GM13977 (cell line): ENCODE data around the gene SMYD3.

Source experiments
- DNase-seq: peaks from one replicate; pipeline ENCODE4 v3.0.0; 2012; ENCODE audit warnings: low spot score
- in situ Hi-C: fragments of 300-500 bp; cut with MboI; formaldehyde crosslinking; loops from one replicate; pipeline ENCODE4 v1.12.0; 2022; ENCODE audit warnings: low sequenced_read_pairs, low pct_unique_long_range_greater_than_20kb, mixed read lengths, inconsistent platforms; ENCODE audit not compliant: unreplicated experiment
- TF ChIP-seq, protein P1 (sequence below): IDR thresholded peaks from 2 replicates; pipeline ENCODE4 v1.5.1; 2012; ENCODE audit warnings: mild to moderate bottlenecking, control low read depth; ENCODE audit not compliant: insufficient read depth; ENCODE audit errors: extremely low read depth, missing control alignments

The SMYD3 gene

DNA sequence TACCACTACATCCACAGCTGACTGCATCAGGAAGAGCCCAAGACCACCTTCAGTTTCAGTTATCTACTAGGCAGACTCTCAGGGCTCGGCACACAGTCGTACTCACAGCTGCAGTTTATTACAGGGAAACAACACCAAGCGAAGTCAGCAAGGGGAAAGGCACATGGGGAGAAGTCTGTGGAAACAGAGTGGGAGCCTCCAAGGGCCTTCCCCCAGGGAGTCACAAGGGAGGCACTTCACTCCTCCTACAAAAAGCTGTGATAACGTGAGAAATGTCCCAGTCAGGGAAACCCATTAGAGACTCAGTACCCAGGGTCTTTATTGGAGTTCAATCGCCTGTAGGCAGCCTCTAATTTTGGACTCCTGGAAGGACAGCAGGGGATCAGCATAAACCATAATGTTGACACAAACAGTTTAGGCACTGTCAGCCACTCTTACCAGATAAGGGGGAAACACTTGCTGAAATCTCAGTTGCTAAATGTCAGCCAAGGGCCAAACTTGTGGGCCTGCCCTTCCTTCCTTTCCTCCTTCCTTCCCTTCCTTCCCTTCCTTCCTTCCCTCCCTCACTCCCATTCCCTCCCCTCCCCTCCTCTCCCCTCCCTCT is 444.0 kb downstream of the SMYD3 start:
- no peak for DNase-seq
- TF ChIP-seq, protein P1, sequence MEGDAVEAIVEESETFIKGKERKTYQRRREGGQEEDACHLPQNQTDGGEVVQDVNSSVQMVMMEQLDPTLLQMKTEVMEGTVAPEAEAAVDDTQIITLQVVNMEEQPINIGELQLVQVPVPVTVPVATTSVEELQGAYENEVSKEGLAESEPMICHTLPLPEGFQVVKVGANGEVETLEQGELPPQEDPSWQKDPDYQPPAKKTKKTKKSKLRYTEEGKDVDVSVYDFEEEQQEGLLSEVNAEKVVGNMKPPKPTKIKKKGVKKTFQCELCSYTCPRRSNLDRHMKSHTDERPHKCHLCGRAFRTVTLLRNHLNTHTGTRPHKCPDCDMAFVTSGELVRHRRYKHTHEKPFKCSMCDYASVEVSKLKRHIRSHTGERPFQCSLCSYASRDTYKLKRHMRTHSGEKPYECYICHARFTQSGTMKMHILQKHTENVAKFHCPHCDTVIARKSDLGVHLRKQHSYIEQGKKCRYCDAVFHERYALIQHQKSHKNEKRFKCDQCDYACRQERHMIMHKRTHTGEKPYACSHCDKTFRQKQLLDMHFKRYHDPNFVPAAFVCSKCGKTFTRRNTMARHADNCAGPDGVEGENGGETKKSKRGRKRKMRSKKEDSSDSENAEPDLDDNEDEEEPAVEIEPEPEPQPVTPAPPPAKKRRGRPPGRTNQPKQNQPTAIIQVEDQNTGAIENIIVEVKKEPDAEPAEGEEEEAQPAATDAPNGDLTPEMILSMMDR: no peak
- in situ Hi-C loops: no loop called here

DNA sequence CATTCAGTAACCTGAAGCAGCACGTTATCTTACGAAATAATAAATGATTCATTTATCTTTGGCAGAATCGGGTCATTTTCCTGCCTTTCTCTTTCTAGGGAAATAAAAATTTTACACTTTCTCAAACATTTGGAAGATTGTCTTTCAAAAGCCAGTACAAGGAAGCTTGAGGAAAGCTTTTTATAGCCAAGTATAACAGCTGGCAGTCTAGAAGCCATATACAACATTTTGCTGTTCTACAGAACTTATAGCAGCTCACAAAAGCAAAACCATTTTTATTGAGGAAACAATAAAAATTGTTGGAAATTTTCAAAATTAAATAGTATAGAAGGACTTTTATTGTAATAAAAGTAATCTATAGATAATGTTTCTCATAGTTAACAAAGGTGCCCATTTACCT is 448.6 kb downstream of the SMYD3 start:
- TF ChIP-seq, protein P1: no peak
- in situ Hi-C loops: no loop called here
- no peak for DNase-seq

DNA sequence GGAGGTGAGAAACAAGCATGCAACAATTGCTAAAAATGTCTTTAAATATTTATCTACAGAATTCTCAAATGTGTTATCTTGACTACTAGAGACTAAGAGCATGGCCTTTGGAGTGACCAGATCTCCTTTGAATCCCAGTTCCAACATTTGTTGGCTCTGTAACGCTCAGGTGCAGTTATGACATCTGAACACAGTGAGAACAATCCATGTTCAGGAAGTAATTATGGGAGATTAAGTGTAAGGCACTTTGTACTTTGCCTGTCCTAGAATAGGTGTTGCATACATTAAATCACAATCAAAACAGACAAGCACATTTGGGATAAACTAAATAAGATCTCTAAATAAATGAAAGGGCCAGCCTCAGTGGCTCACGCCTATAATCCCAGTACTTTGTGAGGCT is 454.5 kb downstream of the SMYD3 start:
- TF ChIP-seq, protein P1: no peak
- in situ Hi-C loops: no loop called here
- DNase-seq: no peak

DNA sequence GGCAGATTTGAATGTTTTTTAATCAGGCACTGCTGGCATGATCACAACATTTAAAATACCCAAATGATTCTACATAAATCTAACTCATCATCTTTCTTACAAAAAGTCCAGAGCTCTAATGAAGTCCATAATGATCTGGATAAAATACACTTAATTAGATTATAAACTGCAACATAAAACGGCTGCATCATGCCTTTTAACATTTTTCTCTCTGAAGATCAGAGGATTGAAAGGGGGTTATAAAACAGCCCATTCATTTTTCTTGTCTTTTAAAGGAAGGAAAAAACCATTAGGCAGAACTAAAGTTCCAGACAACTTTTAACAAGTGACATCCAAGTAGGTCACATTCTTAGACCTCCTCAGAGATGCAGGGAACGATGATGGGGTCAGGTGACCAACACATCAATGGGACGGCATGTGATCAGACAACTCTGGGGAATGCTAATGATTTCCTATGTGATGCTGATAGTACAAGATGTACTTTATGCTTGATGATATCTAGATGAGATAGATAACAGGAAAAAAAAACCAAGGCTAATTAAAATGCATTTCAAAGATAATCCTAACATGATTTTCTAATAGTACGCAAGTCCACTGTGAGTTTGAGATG is 455.1 kb downstream of the SMYD3 start:
- no peak for DNase-seq
- in situ Hi-C loops: no loop called here
- TF ChIP-seq, protein P1: no peak

DNA sequence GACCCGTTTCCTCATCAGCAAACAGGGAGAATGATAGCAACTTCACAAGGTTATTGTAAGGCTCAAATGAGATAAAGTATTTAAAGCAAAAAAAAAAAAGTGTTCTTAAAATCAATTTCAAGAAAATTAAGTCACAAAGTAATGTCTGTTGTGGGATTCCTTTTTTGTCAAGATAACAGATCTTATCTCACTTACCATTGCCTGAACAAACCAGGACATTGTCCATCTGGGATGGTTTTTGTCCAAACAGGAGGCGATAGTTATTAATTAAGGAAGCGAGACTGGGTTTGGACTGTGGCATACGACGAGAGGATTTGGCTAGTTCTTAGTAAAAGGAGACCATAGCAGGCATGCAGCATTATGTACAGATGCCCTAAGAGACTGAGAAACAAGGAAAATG is 458.4 kb downstream of the SMYD3 start:
- TF ChIP-seq, protein P1: no peak
- in situ Hi-C loops: no loop called here
- DNase-seq: no peak

DNA sequence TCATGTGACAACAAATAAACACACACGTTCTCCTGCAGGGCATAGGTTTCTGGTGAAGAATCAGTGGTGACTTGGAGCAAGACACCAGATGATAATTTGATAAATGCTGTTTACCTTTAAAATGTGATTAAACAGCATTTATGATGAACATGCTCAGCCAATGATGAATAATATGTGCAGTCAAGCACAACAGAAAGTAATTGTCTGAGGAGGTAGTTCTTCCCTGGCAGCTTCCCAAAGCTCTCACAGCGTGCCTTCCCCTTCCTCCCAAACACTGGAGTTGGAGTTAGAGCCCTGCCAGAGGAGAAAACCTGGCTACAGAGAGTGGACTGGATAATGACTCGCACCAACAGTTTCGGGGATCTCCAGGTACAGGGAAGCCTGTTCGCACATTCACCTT is 463.5 kb downstream of the SMYD3 start:
- in situ Hi-C loops: no loop called here
- TF ChIP-seq, protein P1: no peak
- no peak for DNase-seq

DNA sequence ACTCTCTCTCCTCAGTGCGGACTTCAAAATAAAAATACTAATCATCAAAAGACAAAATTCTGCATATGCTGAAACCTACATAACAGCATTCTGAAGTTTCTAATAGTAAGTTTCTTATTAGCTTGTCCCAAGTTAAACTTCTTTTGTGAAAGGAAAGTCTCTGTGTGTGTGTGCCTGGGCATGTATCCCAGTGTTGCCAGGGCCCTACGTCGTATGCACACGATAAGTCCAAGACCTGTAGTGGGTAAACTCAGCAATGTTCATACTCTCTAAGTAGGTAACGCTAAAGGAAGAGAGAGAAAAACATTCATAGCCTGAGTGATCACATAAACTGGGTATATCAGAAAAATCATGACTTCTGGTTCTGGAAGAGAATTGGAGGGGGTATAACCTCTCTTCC is 465.7 kb downstream of the SMYD3 start:
- no peak for DNase-seq
- TF ChIP-seq, protein P1: no peak
- in situ Hi-C loops: no loop called here
